ENCODE results near the gene TXNRD2.

Gene TXNRD2

DNA sequence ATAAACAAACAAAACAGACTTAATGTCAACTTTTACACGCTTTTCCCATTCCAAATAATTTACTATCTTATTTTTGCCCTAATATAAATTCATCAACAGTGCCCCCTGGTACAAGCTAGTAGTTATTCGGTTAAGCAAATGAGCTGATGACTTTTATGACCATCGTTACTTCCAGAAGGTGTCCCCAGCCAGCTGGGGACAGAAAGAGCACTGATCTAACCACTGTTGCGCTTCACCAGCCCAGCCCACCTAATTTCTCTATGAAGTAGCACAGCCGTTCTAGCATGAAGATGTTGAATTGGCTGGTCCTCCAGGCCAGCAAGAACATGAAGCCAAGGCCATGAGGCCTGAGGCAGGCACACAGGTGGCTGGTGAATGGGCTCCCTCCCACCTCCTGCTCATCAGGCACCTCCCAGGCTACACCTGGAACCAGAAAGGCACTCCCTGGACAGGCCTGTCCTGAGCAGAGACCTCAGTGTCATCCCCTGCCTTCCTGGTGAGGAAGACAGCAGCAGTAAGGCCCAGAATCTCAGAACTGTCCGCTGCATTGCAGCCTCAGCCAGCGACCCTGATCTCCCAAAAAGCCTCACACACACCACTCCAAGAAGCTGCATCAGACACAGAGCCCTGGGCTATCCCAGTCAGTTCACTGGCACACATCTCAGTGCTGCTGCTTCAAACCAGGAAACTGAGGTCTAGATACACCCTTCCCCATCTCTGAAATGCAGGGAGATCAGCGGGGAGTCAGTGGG lies 99.8 kb downstream of the TXNRD2 start:
- Histone ChIP-seq H3K4me2 (ENCODE audit: low read length) (no peak overlapping the region), H3K9me3 (ENCODE audit: insufficient read depth, low read length) (no peaks in the 10 kb centered on the region), H3K36me3 (replicated peaks; ENCODE audit: low read depth, low read length) (no peaks in the 10 kb centered on the region), H2AFZ (ENCODE audit: low read depth, low read length) (no peak overlapping the region), H3K4me1 (ENCODE audit: low read length) (no peaks in the 10 kb centered on the region), H3K27ac (ENCODE audit: low read length) (no peak overlapping the region), H4K20me1 (ENCODE audit: insufficient read depth, low read length) (0 out of 2 replicates have a peak, but pooled peaks cover 10% of the 10 kb centered on the region), H3K27me3 (ENCODE audit: low read depth, low read length) (no peaks in the 10 kb centered on the region), H3K9ac (ENCODE audit: low read length) (no peak overlapping the region), H3K79me2 (ENCODE audit: low read length) (no peaks in the 10 kb centered on the region), H3K4me3 (ENCODE audit: low read length) (no peak overlapping the region)
- TF ChIP-seq, protein P1, sequence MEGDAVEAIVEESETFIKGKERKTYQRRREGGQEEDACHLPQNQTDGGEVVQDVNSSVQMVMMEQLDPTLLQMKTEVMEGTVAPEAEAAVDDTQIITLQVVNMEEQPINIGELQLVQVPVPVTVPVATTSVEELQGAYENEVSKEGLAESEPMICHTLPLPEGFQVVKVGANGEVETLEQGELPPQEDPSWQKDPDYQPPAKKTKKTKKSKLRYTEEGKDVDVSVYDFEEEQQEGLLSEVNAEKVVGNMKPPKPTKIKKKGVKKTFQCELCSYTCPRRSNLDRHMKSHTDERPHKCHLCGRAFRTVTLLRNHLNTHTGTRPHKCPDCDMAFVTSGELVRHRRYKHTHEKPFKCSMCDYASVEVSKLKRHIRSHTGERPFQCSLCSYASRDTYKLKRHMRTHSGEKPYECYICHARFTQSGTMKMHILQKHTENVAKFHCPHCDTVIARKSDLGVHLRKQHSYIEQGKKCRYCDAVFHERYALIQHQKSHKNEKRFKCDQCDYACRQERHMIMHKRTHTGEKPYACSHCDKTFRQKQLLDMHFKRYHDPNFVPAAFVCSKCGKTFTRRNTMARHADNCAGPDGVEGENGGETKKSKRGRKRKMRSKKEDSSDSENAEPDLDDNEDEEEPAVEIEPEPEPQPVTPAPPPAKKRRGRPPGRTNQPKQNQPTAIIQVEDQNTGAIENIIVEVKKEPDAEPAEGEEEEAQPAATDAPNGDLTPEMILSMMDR (IDR thresholded peaks at IDR 0.05; ENCODE audit: low read depth, low read length) = no peak
- no peak for TF ChIP-seq EZH2phosphoT487 (IDR thresholded peaks at IDR 0.05; ENCODE audit: low read depth)

DNA sequence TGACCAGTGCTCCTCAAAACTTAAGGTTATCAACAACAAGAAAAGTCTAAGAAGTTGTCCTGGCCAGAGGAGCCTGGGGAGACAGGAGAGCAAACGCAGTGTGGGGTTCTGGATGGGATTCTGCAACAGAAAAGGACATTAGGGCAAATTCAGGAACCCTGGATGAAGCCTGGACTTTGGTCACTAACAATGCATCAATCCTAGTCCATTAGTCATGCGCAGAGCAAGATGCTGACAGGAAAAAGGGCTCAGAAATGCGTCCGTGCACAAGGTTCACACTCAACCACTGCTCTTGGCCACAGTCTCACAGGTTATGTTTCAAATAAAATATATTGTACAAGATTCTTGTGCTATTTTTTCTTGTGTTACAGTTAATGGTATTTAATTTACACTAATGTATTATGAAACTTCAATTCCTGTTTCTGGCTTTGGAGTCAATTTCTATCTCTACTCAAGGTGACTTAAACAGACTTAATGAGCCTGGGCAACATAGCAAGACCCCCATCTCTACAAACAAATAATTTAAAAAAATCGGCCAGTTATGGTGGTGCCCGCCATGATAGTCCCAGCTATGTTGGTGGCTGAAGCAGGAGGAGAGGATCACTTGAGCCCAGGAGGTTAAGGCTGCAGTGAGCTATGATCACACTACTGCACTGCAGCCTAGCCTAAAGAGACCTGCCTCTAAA lies 100.5 kb downstream of the TXNRD2 start:
- H3K79me2 ChIP-seq (ENCODE audit: low read length) = no peaks in the 10 kb centered on the region
- no peak overlapping the region for H3K4me2 ChIP-seq (ENCODE audit: low read length)
- H3K9ac ChIP-seq (ENCODE audit: low read length) = no peak overlapping the region
- no peak overlapping the region for H3K4me3 ChIP-seq (ENCODE audit: low read length)
- H2AFZ ChIP-seq (ENCODE audit: low read depth, low read length) = no peak overlapping the region
- H3K27ac ChIP-seq (ENCODE audit: low read length) = no peak overlapping the region
- 0 out of 2 replicates have a peak, but pooled peaks cover 10% of the 10 kb centered on the region for H4K20me1 ChIP-seq (ENCODE audit: insufficient read depth, low read length)
- no peaks in the 10 kb centered on the region for H3K4me1 ChIP-seq (ENCODE audit: low read length)
- no peaks in the 10 kb centered on the region for H3K27me3 ChIP-seq (ENCODE audit: low read depth, low read length)
- H3K9me3 ChIP-seq (ENCODE audit: insufficient read depth, low read length) = no peaks in the 10 kb centered on the region
- no peak for TF ChIP-seq EZH2phosphoT487 (IDR thresholded peaks at IDR 0.05; ENCODE audit: low read depth)
- TF ChIP-seq, protein P1 (IDR thresholded peaks at IDR 0.05; ENCODE audit: low read depth, low read length) = no peak
- no peaks in the 10 kb centered on the region for H3K36me3 ChIP-seq (replicated peaks; ENCODE audit: low read depth, low read length)

DNA sequence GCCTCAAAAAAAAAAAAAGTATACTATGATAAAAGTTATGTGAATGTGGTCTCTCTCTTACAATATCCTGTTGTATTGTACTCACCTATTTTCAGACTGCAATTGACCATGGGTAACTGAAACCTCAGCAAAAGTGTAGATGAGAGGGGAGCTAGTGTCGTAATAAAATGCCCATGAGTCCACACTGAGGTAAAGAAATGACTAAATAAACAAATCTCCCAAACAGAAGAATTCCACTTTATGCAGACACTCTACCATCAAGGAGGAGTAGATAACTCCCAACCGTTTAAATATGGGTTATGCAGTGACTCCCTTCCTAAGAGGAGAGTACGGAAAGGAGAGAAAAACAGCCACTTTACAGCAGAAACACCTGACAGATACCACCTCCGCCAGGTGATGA lies 101.6 kb downstream of the TXNRD2 start:
- Histone ChIP-seq H3K9ac (ENCODE audit: low read length) (no peak overlapping the region), H3K4me2 (ENCODE audit: low read length) (no peak overlapping the region), H3K27ac (ENCODE audit: low read length) (no peak overlapping the region), H3K4me3 (ENCODE audit: low read length) (no peak overlapping the region), H3K36me3 (replicated peaks; ENCODE audit: low read depth, low read length) (no peaks in the 10 kb centered on the region), H2AFZ (ENCODE audit: low read depth, low read length) (no peak overlapping the region), H3K27me3 (ENCODE audit: low read depth, low read length) (no peaks in the 10 kb centered on the region), H4K20me1 (ENCODE audit: insufficient read depth, low read length) (0 out of 2 replicates have a peak, but pooled peaks cover 3% of the 10 kb centered on the region), H3K4me1 (ENCODE audit: low read length) (no peaks in the 10 kb centered on the region), H3K9me3 (ENCODE audit: insufficient read depth, low read length) (no peaks in the 10 kb centered on the region), H3K79me2 (ENCODE audit: low read length) (no peaks in the 10 kb centered on the region)
- TF ChIP-seq, protein P1 (IDR thresholded peaks at IDR 0.05; ENCODE audit: low read depth, low read length) = no peak
- TF ChIP-seq EZH2phosphoT487 (IDR thresholded peaks at IDR 0.05; ENCODE audit: low read depth) = no peak

DNA sequence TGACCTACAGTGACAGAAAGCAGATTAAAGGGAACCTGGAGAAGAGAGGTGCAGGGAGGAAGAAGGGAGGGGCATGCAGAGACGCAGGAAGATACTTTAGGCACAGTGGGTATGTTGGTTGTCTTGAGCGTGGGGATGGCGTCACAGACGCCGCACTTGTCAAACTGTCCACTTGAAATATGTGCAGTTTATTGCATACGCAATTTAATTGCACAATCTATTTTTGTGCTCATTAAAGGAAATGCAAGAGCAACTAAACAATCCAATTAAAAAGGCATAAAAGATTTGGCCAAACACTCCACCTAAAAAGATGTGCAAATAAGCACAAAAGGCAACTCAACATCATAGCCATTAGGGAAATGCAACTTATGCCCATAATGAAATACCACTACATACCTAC lies 103.7 kb downstream of the TXNRD2 start:
- Histone ChIP-seq H3K9ac (ENCODE audit: low read length) (no peak overlapping the region), H3K79me2 (ENCODE audit: low read length) (no peaks in the 10 kb centered on the region), H3K27me3 (ENCODE audit: low read depth, low read length) (no peaks in the 10 kb centered on the region), H3K36me3 (replicated peaks; ENCODE audit: low read depth, low read length) (no peaks in the 10 kb centered on the region), H3K4me1 (ENCODE audit: low read length) (peaks cover 2% of the 10 kb centered on the region), H3K27ac (ENCODE audit: low read length) (no peak overlapping the region), H4K20me1 (ENCODE audit: insufficient read depth, low read length) (no peaks in the 10 kb centered on the region), H3K9me3 (ENCODE audit: insufficient read depth, low read length) (no peaks in the 10 kb centered on the region), H3K4me3 (ENCODE audit: low read length) (no peak overlapping the region), H2AFZ (ENCODE audit: low read depth, low read length) (no peak overlapping the region), H3K4me2 (ENCODE audit: low read length) (no peak overlapping the region)
- TF ChIP-seq, protein P1 (IDR thresholded peaks at IDR 0.05; ENCODE audit: low read depth, low read length) = no peak
- TF ChIP-seq EZH2phosphoT487 (IDR thresholded peaks at IDR 0.05; ENCODE audit: low read depth) = no peak
